Measurements from ENCODE around the gene TJP1. TPM values are rescaled to one million over a fixed set of nuclear protein-coding genes. Genes with fewer than 3 reads are reported as not detected.
"Not testable (repeated sequence)": the region's sequence is repeated elsewhere in the genome, so short reads cannot be mapped to it uniquely, and the experiment has no call there.

Gene TJP1
- total RNA-seq, 1 donor from 2014 or later = 60.7 TPM

DNA sequence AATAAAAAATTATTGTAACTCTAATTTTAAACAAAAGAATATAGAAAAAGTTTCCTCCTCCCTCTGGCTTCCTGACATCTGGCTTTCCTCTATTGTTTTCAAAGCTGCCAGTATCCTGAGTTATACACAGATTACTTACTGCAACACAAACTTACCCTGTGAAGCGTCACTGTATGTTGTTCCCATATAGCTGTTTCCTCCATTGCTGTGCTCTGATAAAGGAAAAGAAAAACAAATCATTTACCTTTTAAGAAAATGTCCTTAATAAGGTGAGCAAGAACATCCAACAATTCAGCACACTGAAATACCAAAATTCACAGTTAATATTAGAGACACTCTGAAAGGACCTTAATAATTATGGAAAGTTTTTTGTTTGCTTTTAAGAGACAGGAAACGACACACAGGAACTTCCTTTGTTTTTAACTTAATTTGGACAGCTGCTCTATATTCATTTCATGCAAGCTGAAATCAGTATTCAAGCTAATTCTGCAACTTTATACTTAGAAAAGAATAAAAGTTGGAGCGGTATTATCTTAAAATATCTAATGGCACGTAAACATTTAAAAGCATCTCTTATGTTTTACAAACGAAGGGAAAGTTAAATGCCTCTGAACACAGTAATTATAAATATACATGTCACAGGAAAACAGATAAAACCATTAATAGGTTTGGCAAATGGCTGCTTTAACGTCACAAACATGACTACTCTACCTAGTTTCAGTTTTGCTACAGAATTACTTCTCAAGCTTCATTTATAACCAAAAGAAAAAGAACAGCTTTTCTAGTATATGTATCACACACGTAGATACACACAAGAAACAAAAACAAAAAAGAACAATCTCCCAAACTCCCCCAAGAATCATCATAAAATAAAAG lies 21.5 kb downstream of the TJP1 start:
- peak; percentile 87 for DNase-seq (ENCODE audit: low read depth, low spot score)

DNA sequence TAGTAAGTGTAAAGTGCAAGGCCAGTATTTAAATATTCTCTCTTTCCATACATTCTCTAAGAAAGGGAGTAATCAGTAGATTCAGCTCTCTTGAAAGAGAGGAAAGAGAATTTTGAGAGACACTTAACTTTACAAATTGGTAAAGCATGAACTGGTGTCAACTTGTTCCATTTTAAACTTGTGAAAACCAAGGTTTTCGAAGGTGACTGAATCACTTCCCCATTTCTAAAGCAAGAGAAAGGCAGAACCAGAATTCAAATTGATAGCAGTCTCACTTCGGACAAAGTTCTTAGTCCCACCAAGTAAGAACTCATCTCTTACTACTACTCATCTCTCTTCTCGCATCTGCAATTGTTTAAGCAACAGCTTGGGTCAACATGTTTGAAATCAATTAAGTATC lies 22.4 kb downstream of the TJP1 start:
- DNase-seq (ENCODE audit: low read depth, low spot score) = no peak

DNA sequence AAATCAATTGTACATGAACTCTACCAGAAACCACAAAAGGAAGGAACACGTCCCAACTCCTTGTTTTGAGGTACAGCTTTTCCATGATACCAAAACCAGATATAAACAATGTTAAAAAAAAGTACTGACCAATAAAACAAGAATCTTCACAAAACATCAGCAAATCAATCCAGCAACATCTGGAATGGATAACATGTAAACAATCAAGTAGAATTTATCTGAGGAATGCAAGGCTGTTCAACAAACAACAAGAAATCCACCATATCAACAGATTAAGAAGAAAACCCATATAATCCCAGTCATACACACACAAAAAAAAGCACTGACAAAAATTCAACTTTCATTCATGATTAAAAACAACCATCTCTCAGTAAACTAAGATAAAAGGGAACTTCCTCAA lies 26.7 kb downstream of the TJP1 start:
- no peak for DNase-seq (ENCODE audit: low read depth, low spot score)

DNA sequence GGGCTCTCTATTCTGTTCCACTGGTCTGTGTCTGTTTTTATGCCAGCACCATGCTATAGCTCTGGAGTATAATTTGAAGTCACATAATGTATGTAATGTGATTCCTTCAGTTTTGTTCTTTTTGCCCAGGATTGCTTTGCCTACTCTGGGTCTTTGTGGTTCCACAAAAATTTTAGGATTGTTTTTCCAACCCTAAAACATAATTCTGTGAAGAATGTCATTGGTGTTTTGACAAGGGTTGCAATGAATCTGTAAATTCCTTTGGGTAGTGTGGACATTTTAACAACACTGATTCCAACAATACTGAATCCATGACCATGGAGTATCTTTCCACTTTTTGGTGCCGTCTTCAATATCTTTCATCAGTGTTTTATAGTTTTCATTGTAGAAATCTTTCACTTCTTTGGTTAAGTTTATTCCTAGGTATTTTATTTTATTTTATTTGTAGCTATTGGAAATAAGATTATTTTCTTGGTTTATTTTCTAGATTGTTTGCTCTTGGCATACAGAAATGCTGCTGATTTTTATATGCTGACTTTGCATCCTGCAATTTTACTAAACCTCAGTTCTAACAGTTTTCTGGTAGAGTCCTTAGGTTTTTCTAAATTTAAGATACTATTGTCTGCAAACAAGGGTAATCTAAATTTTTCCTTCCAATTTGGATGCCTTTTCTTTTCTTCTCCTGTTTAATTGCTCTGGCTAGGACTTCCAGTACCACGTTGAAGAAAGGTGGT lies 29.7 kb downstream of the TJP1 start:
- DNase-seq (ENCODE audit: low read depth, low spot score) = no peak

DNA sequence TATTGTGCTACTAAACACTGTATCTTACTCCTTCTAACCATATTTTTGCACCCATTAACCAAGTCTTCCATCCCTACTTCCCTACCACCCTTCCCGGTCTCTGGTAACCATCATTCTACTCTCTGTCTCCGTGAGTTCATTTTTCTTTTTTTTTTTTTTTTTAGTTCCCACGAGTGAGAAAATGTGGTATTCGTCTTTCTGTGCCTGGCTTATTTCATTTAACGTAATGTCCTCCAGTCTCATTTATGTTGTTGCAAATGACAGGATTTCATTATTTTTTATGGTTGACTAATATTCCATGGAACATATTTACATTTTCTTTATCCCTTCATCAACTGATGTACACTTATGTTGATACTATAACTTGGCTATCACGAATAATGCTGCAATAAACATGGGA lies 31.7 kb downstream of the TJP1 start:
- DNase-seq (ENCODE audit: low read depth, low spot score) = no peak

DNA sequence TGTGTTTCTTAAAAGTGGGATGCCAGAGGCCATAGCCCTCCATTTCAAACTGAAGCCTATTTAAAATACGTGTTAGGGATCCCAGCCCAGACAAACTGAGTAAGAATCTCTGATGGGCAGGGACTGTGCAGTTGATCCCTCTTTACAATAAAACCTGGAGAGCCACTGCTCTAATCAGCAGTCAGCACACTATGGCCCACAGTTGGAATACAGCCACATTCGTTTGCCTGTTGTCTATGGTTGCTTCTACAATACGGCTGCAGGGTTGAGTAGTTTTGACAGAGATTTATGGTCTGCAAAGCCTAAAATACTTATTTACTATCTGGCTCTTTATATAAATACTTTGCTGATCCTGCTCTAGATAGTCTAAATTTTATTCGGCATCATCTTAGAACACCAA lies 32.4 kb downstream of the TJP1 start:
- DNase-seq (ENCODE audit: low read depth, low spot score) = no peak

DNA sequence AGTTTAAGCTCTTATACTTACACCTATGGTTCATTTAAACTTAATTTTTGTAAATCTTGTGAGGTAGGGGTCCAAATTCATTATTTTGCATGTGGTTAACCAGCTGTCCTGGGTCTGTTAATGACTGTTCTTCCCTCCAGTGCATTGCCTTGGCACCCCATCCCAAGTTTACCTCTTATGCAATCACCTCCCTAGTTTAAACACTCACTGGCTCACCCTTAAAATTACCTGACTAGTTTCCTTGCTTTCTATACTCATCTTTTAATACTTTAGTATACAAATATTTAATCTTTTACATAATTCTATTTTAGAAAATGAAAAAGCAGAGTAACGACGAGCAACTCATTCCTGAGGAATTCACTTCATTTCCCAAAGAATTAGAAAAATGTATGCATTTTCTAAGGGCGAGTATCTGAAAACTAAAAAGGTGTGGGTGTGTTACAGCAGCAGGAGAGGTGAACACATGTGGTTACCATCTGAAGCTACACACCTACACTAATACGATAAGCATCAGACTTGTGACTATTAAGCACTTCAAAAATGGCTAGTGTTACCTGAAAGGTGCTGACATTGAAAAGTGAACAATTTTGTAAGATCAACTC lies 33.7 kb downstream of the TJP1 start:
- no peak for DNase-seq (ENCODE audit: low read depth, low spot score)

DNA sequence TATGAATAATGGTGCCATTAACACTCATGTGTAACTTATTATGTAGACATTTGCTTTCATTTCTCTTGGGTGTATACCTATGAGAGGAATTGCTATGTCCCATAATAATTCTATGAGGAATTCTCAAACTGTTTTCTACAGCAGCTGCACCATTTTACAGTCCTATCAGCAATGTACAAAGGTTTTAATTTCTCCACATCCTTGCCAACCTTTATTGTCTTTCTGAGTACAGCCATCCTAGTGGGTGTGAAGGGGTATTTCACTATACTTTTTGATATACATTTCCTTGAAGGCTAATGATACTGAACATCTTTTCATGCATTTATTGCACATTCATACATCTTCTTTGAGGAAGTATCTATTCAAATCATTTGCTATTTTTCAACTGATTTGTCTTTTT lies 34.5 kb downstream of the TJP1 start:
- DNase-seq (ENCODE audit: low read depth, low spot score) = no peak

DNA sequence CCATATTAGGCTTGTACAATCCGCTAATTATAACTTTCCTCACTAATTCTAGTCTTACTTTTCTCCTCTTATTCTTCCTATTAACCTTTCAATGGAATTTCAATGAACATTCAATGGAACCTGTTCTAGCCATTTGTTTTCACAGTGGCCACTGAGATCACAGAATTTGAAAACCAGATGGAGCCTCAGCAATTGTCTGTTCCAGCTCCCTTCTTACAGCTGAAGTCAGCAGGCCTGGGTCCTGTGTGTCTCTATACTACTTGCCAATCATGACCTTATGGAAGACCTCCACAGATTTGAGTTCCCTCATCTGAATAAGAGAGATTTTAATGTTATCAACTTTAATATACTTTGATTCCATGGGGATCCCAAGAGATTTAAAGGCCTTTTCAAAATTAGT lies 36.6 kb downstream of the TJP1 start:
- no peak for DNase-seq (ENCODE audit: low read depth, low spot score)

DNA sequence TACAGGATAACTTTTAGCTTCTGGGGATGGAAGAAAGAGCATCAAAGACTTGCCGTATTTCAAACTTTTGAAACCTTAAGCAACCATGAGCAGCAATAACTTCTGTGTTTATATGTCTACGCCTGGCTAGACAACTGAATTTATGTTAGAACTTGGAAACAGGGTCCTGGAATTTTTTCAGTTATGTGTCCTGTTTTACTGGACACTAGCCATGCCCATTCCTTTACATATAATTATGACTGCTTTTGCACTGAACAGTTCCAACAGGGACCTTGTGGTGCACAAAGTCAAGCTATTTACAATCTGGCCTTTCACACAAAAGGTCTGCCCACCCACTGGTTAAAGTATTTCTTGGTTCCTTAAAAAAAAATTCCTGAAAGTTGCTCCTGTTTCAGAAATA lies 37.1 kb downstream of the TJP1 start:
- no peak for DNase-seq (ENCODE audit: low read depth, low spot score)

DNA sequence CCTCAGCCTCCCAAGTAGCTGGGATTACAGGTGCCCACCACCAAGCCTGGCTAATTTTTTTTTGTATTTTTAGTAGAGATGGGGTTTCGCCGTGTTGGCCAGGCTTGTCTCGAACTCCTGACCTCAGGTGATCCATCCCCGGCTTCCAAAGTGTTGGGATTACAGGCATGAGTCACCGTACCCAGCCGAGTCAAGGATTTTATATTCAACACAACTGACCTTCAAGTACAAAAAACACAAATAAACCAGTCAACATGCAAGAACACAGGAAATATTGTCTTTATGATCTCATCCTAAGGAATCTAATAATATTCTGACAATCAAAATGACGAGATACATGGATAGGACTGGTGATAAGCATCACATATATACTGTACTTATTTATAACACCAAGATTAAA lies 37.9 kb downstream of the TJP1 start:
- no peak for DNase-seq (ENCODE audit: low read depth, low spot score)

DNA sequence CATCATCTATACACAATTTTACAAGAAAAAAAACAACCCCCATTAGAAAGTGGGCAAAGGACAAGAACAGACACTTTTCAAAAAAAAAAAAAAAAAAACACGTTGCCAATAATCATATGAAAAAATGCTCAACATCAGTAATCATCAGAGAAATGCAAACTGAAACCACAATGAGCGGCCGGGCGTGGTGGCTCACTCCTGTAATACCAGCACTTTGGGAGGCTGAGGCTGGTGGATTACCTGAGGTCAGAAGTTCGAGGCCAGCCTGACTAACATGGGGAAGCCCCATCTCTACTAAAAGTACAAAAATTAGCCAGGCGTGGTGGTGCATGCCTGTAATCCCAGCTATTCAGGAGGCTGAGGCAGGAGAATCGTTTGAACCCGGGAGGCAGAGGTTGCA lies 39.5 kb downstream of the TJP1 start:
- DNase-seq (ENCODE audit: low read depth, low spot score) = not testable (repeated sequence)

DNA sequence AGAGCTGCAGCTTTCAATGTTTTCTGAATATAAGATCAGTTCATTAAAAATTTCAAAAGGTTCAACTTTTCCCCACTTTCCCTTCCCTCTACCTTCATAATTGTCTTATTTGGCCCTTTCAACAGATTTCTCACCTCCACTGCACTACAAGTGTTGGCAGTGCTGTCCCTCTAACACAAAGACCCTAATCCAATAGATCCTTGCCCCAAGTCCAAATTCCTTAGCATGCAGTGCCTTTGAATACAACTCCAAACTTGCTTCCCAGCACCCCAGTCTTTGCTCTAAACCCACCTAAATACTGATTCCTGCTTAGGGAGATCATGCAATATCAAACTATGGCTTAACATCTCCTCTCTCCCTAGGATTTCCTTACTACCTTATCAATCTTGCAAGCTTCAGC lies 43.9 kb downstream of the TJP1 start:
- no peak for DNase-seq (ENCODE audit: low read depth, low spot score)

DNA sequence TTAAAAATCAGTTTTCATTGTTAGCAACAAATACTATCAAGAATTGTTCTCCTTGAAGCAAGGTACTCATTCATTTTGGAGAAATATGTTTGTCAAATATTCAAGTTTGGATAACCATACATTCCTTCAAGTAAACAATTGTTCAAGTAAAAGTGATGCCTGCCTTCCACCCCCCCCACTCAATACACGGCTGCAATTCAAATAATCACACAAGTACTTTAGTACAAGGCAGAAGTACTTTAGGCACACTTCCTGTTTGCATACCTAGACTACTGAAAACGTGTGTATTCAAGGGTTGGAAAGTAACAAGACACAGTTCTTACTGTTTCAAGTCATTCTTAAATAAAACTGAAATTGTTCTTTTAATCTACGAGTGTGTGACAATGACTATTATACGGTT lies 45.4 kb downstream of the TJP1 start:
- no peak for DNase-seq (ENCODE audit: low read depth, low spot score)

DNA sequence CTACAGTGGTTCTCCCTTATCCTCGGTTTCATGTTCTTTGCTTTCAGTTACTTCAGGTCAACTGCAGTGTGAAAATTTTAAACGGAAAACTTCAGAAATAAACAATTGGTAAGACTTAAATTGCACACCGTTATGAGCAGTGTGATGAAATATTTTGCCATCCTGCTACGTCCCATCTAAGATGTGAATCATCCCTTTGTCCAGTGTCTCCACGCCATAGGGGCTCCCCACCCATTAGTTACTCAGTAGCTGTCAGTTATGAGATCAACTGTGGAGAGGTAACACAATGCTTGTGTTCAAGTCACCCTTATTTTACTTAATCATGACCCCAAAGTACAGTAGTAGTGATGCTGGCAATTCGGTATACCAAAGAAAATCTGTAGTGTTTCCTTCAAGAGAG lies 47.4 kb downstream of the TJP1 start:
- DNase-seq (ENCODE audit: low read depth, low spot score) = no peak

DNA sequence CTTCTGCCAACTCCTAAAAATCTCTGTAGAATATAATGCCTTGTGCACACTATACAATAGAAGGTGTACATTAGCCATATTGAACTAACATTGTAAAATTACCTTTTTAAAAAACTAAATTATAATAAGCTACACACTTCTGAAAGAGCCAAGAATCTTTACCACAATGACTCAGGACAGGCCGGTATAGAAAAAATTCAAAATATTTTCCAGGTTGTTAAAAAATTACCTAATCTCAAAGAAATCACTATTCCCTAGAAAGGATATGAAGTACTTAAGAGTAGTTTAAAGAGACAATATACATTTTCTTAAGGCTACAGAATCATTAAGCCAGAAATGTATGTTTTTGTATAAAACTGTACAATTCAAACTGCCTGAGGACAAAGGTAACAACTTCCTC lies 48.5 kb downstream of the TJP1 start:
- DNase-seq (ENCODE audit: low read depth, low spot score) = no peak

DNA sequence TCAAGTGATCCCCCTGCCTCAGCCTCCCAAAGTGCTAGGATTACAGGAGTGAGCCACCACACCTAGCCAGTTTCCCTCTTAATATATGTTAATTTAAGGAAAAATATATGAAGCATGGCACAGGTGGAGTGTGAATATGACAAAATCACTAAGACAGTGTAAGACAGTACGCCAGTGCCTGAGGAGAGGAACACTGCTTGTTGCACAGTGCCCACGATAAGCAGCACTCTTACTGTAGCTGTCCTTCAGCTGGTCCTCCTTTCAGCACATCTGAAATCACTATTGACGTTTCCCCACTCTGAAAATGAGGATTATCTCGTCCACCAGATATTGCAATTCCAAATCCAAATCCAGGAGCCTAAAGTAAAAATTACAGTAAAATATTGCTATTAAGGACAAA lies 49.3 kb downstream of the TJP1 start:
- DNase-seq (ENCODE audit: low read depth, low spot score) = no peak

DNA sequence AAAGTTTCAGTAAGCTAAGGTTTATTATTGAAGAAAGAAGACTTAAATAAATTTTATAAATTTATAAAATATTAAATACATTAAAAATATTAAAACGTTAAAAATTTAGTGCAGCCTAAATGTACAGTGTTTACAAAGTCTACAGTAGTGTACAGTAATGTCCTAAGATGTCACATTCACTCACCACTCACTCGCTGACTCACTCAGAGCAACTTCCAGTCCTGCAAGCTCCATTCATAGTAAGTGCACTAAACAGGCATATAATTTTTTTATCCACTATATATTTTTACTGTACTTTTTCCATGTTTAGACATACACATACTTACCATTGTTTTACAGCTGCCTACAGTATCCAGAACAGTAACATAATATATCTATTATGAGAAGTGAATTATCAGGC lies 51.5 kb downstream of the TJP1 start:
- no peak for DNase-seq (ENCODE audit: low read depth, low spot score)

DNA sequence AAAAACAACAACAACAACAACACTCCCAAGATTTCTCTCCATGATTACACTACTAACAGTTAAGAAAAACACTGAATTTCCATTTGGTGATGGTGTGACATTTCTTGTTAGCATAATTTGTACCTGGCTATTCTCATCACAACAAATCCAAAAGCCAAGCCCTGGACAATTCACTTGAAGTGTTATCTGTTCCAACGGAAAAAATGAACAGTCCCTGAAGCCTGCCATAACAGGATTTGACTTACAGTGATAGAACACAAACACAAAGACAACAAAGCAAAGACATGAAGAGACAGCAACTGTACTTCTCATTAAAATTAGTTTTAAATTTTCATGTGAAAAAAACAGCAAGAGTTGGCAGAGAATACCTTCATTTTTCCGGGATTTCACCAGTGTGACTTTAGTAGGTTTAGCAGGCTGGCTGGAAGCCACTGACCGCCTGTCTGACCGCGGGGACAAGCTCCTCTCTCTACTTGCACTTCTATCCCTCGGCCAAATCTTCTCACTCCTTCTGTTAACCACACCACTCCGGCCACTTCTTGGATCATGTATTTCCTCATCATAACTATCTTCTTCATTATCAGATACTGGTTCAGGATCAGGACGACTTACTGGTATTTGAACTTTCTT lies 56.3 kb downstream of the TJP1 start:
- DNase-seq (ENCODE audit: low read depth, low spot score) = no peak

DNA sequence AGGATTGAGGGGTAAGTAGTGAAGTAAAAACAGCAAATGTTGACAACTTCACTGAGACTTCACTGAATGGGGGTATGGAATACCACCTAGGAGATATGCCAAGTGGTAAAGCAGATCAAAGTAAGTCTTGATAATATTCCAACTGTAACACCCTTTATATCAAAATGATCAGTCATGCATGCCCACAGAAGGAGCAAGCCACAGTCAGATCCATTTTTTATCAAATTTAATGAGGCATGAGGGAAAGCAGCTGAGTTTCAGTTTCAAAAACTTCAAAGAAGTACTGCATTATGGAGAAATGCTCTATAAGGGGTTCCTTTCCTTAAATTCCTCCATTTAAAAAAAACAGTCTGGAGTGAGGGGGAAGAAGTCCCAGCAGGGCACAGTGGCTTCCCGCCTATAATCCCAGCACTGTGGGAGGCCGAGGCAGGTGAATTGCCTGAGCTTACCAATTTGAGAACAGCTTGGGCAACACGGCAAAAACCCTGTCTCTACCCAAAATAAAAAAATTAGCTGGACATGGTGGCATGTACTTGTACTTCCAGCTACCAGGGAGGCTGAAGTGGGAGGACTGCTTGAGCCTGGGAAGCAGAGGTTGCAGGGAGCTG lies 56.9 kb downstream of the TJP1 start:
- no peak for DNase-seq (ENCODE audit: low read depth, low spot score)

DNA sequence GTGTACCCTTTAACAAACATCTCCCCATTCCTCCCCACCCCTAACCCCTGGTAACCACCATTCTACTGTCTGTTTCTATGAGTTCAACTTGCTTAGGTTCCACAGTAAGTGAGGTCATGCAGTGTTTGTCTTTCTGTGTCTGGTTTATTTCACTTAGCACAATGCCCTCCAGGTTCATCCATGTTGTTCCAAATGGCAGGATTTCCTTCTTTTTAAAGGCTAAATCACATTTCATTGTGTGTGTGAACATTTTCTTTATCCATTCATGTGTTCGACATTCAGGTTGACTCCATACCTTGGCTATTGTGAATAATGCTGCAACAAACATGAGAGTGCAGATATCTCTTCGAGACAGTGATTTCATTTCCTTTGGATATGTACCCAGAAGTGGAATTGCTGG lies 62.7 kb downstream of the TJP1 start:
- no peak for DNase-seq (ENCODE audit: low read depth, low spot score)
